ENCODE measurements around the gene CD37.
"Not testable (repeated sequence)": the region's sequence is repeated elsewhere in the genome, so short reads cannot be mapped to it uniquely, and the experiment has no call there.

CD37 gene

DNA sequence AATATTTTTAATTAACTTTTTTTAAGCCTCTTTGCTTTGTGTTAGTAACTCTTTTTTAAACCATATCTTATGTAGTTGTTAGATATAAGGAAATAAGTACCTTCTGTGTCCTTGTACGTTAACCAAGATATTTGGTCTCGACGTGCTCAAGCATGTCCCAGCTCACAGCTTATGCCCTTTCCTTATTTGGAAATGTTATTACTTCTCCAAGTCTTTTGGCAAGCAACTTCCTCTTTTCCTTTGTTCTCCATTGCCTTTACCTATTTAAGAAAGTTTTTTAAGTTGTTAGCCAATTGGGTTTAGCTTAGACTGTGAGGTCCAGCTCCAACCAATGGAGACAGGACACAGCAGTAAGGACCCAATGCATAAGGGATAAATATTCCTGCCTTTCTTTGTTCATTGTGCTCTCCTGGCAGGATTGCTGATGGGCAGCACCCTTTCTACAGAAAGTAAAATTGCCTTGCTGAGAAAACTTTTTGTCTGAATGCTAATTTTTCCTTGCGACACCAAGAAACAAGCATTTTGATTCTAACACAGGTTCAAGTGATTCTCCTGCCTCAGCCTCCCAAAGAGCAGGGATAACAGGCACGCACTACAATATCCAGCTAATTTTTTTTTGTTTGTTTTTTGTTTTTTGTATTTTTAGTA lies 33.6 kb downstream of the CD37 start:
- no peak overlapping the region for H3K4me3 ChIP-seq (ENCODE audit: low read depth, low read length)
- TF ChIP-seq, protein P1, sequence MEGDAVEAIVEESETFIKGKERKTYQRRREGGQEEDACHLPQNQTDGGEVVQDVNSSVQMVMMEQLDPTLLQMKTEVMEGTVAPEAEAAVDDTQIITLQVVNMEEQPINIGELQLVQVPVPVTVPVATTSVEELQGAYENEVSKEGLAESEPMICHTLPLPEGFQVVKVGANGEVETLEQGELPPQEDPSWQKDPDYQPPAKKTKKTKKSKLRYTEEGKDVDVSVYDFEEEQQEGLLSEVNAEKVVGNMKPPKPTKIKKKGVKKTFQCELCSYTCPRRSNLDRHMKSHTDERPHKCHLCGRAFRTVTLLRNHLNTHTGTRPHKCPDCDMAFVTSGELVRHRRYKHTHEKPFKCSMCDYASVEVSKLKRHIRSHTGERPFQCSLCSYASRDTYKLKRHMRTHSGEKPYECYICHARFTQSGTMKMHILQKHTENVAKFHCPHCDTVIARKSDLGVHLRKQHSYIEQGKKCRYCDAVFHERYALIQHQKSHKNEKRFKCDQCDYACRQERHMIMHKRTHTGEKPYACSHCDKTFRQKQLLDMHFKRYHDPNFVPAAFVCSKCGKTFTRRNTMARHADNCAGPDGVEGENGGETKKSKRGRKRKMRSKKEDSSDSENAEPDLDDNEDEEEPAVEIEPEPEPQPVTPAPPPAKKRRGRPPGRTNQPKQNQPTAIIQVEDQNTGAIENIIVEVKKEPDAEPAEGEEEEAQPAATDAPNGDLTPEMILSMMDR (IDR thresholded peaks at IDR 0.05; ENCODE audit: control insufficient read depth, extremely low read depth, insufficient read depth), result no peak
- DNase-seq (ENCODE audit: low read depth), result no peak

GRCh38 chr19:49371184-49371583 lies 36.0 kb downstream of the CD37 start:
- DNase-seq (ENCODE audit: low read depth), result no peak
- no peak overlapping the region for H3K4me3 ChIP-seq (ENCODE audit: low read depth, low read length)
- TF ChIP-seq, protein P1 (IDR thresholded peaks at IDR 0.05; ENCODE audit: control insufficient read depth, extremely low read depth, insufficient read depth), result no peak

DNA sequence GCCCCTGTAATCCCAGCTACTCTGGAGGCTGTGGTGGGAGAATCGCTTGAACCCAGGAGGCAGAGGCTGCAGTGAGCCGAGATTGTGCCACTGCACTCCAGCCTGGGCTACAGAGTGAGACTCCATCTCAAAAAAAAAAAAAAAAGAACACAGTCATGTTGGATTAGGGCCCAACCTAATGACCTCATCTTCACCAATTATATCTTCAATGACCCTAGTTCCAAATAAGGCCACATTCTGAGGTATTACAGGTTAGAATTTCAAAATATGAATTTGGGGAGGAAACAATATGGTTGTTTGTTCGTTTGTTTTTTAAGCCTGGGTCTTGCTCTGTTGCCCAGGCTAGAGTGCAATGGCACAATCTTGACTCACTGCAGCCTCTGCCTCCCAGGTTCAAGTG lies 38.0 kb downstream of the CD37 start:
- not testable (repeated sequence) for H3K4me3 ChIP-seq (ENCODE audit: low read depth, low read length)

DNA sequence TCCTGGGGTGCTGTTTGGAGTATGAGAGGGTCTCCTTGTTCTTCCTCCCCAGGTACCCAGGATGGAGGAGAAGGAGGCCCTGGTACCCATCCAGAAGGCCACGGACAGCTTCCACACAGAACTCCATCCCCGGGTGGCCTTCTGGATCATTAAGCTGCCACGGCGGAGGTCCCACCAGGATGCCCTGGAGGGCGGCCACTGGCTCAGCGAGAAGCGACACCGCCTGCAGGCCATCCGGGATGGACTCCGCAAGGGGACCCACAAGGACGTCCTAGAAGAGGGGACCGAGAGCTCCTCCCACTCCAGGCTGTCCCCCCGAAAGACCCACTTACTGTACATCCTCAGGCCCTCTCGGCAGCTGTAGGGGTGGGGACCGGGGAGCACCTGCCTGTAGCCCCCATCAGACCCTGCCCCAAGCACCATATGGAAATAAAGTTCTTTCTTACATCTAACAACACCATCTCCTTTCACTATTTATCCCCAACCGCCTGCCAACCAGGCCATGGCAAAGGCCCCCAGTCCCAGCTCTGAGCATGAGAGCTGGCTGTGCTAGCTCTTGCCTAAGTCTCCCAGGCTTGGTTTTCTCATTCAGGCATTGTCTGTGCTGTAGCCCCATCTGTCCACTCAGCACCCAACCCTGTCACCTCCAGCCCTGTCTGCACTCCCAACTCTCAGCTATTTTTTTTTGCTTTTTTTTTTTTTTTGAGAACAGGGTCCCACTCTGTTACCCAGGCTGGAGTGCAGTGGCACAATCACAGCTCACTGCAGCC lies 39.6 kb downstream of the CD37 start:
- H3K4me3 ChIP-seq (ENCODE audit: low read depth, low read length), result no peak overlapping the region
- no peak for DNase-seq (ENCODE audit: low read depth)
- TF ChIP-seq, protein P1 (IDR thresholded peaks at IDR 0.05; ENCODE audit: control insufficient read depth, extremely low read depth, insufficient read depth), result no peak

More for the DNA sequence above, 38.0 kb downstream of the CD37 start:
- not testable (repeated sequence) for DNase-seq (ENCODE audit: low read depth)

GRCh38 chr19:49378512-49378911 lies 43.3 kb downstream of the CD37 start:
- TF ChIP-seq, protein P1 (IDR thresholded peaks at IDR 0.05; ENCODE audit: control insufficient read depth, extremely low read depth, insufficient read depth), result no peak

DNA sequence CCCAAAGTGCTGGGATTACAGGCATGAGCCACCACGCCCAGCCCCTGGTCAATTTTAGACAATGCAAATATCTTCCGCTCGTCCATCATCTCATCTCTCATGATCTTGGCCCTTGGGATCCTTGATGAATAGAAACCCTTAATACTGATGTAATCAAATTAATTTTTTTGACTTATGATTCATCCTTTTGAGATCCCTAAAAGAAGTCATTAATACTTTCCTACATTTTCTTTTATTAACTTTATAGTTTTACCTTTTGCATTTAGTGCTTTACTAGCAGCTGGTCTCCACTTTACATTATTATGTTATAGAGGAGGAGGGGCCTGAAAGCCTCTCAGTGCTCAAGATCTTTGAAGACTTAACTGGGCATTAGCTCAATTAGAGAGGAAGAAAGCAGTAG lies 45.2 kb downstream of the CD37 start:
- no peak for DNase-seq (ENCODE audit: low read depth)
- H3K4me3 ChIP-seq (ENCODE audit: low read depth, low read length), result no peak overlapping the region
- TF ChIP-seq, protein P1 (IDR thresholded peaks at IDR 0.05; ENCODE audit: control insufficient read depth, extremely low read depth, insufficient read depth), result no peak

More at GRCh38 chr19:49378512-49378911, 43.3 kb downstream of the CD37 start:
- H3K4me3 ChIP-seq (ENCODE audit: low read depth, low read length), result no peak overlapping the region
- no peak for DNase-seq (ENCODE audit: low read depth)

DNA sequence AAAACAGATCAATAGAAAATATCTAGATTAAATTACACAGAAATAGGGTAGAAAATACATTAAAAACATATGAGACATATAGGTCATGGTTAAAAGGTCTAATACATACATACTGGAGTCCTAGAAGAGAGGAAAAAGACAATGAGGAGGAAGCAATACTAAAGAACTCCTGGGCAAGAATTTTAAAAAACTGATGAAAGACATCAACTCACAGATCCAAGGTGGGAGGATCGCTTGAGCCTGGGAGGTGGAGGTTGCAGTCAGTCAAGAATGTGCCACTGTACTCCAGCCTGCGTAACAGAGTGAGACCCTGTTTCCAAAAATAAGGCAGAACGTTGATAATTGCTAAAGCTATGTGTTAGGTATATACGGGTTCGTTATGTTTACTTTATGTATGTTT lies 47.4 kb downstream of the CD37 start:
- TF ChIP-seq, protein P1 (IDR thresholded peaks at IDR 0.05; ENCODE audit: control insufficient read depth, extremely low read depth, insufficient read depth), result no peak
- no peak for DNase-seq (ENCODE audit: low read depth)
- H3K4me3 ChIP-seq (ENCODE audit: low read depth, low read length), result no peak overlapping the region
